Stimulated activated CD8-positive, alpha-beta memory T cell treated with anti-CD3 and anti-CD28 coated beads, Interleukin-15, amount 100 ng/mL, for 48 hours (primary cell): ENCODE measurements around the gene GRK2.
"Not testable (repeated sequence)": the region's sequence is repeated elsewhere in the genome, so short reads cannot be mapped to it uniquely, and the experiment has no call there.

Experiments
- DNase-seq, 2 donors: peaks; one replicate each; pipeline ENCODE4 v3.0.0-alpha.2; 2020; ENCODE audit warnings: low read depth in 2 of 2

Gene GRK2

GRCh38 chr11:67266449-67267187, at the start of gene GRK2:
TSS of gene GRK2 (plus strand) at chr11:67266473. CDS start at chr11:67266700, 227 bp downstream.
- DNase-seq, result no peak

DNA sequence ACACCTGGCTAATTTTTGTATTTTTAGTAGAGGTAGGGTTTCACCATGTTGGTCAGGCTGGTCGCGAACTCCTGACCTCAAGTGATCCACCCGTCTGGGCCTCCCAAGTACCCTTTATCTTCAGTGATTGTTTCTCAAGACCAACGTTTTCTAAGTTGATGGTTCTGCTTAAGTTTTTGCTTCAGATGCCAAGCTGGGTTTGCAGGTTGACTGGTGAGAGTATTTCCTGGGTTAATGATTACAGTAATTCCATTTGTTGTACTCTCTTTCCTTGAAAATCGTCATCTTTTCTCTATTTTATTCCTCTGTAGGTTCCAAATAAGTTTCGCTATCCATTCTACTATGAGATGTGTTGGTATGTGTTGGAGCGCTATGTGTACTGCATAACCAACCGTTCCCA, 38.5 kb upstream of the GRK2 start:
- no peak for DNase-seq

- no peak for DNase-seq
Observed at GRCh38 chr11:67230406-67230805, 35.9 kb upstream of the GRK2 start.

- DNase-seq, result no peak
Observed at GRCh38 chr11:67230886-67231285, 35.4 kb upstream of the GRK2 start.

GRCh38 chr11:67233584-67234190, 32.6 kb upstream of the GRK2 start:
- DNase-seq, result no peak

DNA sequence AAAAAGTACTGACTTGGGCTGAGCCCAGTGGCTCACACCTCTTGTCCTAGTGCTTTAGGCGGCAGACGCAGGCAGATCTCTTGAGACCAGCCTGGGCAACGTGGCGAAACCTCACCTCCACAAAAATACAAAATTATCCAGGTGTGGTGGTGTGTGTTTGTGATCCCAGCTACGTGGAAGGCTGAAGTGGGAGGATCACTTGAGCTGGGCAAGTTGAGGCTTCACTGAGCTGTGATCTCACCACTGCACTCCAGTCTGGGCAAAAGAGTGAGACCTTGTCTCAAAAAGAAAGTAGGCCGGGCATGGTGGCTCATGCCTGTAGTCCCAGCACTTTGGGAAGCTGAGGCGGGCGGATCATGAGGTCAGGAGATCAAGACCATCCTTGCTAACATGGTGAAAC, 31.7 kb upstream of the GRK2 start:
- DNase-seq, result not testable (repeated sequence)

GRCh38 chr11:67237574-67237973, 28.7 kb upstream of the GRK2 start:
- no peak for DNase-seq

DNA sequence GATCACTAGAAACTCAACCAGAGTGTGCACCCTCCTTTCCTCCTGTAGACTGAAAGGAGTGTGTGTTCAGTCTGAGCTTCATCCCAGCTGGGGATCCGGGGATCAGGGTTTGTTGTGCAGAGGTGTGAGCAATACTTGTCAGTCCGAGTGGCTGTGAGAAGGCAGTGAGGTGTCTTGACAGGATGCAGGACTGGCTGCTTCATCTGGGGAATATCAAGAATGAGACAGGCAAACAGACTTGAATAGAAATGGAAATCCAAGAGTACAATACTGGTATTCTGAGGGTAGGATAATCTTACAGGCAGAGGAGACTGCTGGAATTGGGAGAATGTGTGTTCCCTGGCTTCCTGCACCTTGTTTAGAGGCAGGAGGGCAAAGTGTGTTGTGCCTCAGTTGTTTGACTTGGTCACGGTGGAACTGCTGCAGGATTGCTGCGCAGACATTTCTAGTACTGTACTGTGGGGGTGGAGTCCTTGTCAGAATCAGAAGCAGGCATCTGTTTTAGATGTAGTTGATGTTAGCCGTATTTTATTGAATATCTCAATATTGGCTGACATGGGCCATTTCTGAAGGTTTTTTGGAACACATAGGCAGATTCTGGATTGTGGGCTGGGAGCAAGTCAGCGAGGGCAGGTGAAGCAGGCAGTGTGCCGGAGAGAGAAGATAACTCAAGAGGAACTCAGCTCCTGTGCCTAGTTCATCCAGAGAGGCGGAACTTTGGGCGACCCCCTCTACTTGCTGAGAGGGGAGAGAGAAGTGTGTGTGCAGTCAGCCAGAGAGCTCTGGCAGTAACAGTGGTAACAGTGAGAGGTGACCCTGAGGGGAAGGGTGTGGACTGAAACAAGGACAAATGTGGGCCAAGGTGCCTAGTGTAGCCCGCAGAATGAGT, 27.1 kb upstream of the GRK2 start:
- DNase-seq, result no peak

GRCh38 chr11:67239783-67240575, 26.3 kb upstream of the GRK2 start:
- peak; percentile 95 to 97 for DNase-seq

DNA sequence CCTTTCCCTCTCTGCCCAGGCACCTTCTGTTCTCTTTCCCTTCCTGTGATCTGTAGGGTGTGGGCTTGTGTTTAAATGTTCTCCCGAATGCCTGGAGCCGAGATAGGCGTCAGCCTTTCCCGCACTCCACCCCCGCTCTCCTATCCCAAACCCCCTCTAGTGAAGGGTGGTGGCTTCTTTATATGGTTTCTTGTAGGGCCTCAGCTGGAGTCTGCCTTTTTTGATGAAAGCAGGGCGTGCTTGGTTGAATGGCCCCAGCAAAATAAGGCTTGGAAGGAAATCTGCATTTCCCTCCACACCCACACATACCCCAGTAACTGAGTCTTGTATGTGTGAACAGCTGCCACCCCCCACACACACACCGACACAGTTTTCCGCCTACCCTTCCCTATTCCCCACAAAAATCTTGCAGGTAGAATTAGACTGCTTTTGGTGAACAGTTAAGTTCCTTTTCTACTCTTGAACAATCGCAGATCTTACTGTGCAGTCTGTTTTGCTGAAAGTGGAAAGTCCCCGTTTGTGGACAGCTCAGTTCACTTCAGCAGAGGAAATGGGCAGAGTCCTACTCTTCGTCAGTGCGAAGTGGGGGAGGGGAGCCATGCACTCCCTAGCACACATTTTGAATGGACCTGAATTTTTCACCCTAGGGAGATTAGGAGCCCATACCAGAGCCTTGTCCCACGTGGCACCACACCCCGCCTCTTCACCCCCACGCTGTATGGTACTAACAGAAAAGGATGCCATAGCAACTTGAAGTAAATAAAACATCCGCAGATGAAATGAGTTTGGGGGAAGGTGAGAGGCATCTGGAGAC, 25.5 kb upstream of the GRK2 start:
- DNase-seq, result peak; percentile 69 to 72

DNA sequence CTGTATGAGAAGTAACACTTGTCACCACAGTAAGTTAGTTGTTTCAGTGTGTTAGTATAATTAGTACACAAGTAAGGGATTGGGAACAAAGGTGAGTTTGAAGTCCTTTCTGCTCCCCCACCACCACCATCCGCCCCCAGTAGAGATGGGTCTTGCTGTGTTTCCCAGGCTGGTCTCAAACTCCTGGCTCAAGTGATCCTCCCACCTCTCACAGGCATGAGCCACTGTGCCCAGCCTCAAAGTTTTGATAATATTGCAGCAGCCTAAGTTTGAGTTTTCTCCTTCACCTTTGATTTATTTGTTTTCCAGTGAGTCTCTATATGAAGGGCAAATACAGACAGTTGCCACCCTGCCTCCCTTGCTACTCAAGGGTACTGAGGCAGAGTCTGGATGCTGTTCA, 23.7 kb upstream of the GRK2 start:
- DNase-seq, result no peak

GRCh38 chr11:67243051-67243450, 23.2 kb upstream of the GRK2 start:
- no peak for DNase-seq

- no peak for DNase-seq
Observed at GRCh38 chr11:67245046-67245445, 21.2 kb upstream of the GRK2 start.

GRCh38 chr11:67247946-67248550, 18.2 kb upstream of the GRK2 start:
- no peak for DNase-seq

GRCh38 chr11:67248653-67249052, 17.6 kb upstream of the GRK2 start:
- DNase-seq, result no peak

GRCh38 chr11:67250059-67251043, 15.9 kb upstream of the GRK2 start:
- DNase-seq, result no peak

DNA sequence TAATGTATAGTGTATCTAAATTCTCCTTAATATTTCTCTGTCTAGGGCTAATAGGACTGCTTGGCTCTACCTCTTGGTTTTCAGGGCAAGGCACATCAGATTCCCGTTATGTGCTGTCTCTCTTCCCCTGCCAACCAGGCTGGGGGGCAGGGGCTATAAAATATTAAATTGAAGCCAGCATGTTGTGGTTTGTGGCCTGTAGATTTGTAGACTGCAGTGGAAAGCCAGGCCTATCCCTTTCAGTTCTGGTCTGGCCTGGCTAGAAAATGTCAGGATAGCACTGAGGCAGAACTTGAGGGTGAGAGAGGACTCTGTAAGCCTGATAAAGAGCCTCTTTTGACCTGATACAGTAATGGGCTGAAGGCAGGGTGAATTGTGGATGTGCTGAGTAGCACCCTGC, 14.4 kb upstream of the GRK2 start:
- no peak for DNase-seq

- no peak for DNase-seq
Observed at GRCh38 chr11:67252831-67253239, 13.4 kb upstream of the GRK2 start.
